OCI-LY3 (cell line): ENCODE results near the gene CD46.

Source experiments
- CTCF ChIP-seq: fragments of 200-600, 300-600 bp; sonication (generic); IDR thresholded peaks from 2 replicates; pipeline ENCODE4 v1.5.1; 2014; ENCODE audit warnings: antibody characterized with exemption, low read length, low read depth
- EZH2phosphoT487 ChIP-seq: fragments of 200-600 bp; shearing (Covaris generic); IDR thresholded peaks from 2 replicates; pipeline ENCODE4 v1.6.1; 2018; ENCODE audit warnings: antibody characterized with exemption, mixed run types, low read depth

- no peak for TF ChIP-seq CTCF
- TF ChIP-seq EZH2phosphoT487, result no peak
Measured at GRCh38 chr1:207750631-207751305, 1.1 kb upstream of the CD46 start.
